ENCODE results near the gene SMAD4. TPM values are rescaled to one million over a fixed set of nuclear protein-coding genes. Genes with fewer than 3 reads are reported as not detected.

Gene SMAD4
- polyA plus RNA-seq, 4 donors, result 16.8 to 88.5 (median 19.7) TPM

GRCh38 chr18:51123936-51124486 lies 94.0 kb downstream of the SMAD4 start:
- Histone ChIP-seq H3K27ac (ENCODE audit: low read depth in 1 of 3, low read length in 2 of 3) (no peak overlapping the region), H3K36me3 (ENCODE audit: control insufficient read depth in 3 of 3, insufficient read depth in 2 of 3, low read depth in 1 of 3, low read length in 3 of 3) (no peaks in the 10 kb centered on the region), H3K9me3 (ENCODE audit: control insufficient read depth in 2 of 2, insufficient read depth in 1 of 2, low read depth in 1 of 2, low read length in 1 of 2) (peaks cover 0 to 3% of the 10 kb centered on the region in 2 donors), H3K27me3 (ENCODE audit: control insufficient read depth in 3 of 3, insufficient read depth in 3 of 3, low read length in 3 of 3) (no peaks in the 10 kb centered on the region), H3K4me3 (ENCODE audit: low read depth in 1 of 3, low read length in 3 of 3) (no peak overlapping the region), H3K4me1 (ENCODE audit: control insufficient read depth in 3 of 3, insufficient read depth in 2 of 3, low read depth in 1 of 3, low read length in 2 of 3) (no peaks in the 10 kb centered on the region)
- FAIRE-seq, result no peak
- WGBS, 3 donors, result 71 to 84% (median 82%) methylated on average over 10 of the region's 10 CpGs
- DNase-seq, result no peak

GRCh38 chr18:51125976-51126375 lies 96.0 kb downstream of the SMAD4 start:
- no peak for FAIRE-seq

DNA sequence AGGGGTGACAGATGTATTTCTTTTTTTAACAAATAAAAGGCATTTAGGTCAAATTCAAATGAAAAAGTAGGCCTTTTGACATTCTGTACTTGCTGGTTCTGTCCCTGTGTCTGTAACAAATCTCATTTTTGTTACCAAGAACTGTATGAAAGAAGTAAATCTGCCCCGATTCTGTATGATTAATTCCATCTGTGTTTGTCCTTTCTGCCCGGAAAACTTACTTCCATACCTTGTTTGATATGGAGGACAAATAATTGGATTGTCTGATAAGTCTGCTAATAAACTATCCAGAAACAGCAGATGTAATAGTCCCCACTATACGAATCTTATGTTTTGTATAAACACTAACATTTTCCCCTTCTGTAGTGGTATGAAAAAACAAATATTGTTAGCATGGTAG lies 97.7 kb downstream of the SMAD4 start:
- H3K4me1 ChIP-seq (ENCODE audit: control insufficient read depth in 3 of 3, insufficient read depth in 2 of 3, low read depth in 1 of 3, low read length in 2 of 3), result no peaks in the 10 kb centered on the region
- H3K27me3 ChIP-seq (ENCODE audit: control insufficient read depth in 3 of 3, insufficient read depth in 3 of 3, low read length in 3 of 3), result no peaks in the 10 kb centered on the region
- H3K4me3 ChIP-seq (ENCODE audit: low read depth in 1 of 3, low read length in 3 of 3), result no peak overlapping the region
- H3K36me3 ChIP-seq (ENCODE audit: control insufficient read depth in 3 of 3, insufficient read depth in 2 of 3, low read depth in 1 of 3, low read length in 3 of 3), result no peaks in the 10 kb centered on the region
- no peaks in the 10 kb centered on the region for H3K9me3 ChIP-seq (ENCODE audit: control insufficient read depth in 2 of 2, insufficient read depth in 1 of 2, low read depth in 1 of 2, low read length in 1 of 2)
- WGBS, 3 donors, result 57 to 66% (median 63%) methylated on average over 3 of the region's 3 CpGs
- H3K27ac ChIP-seq (ENCODE audit: low read depth in 1 of 3, low read length in 2 of 3), result no peak overlapping the region
- FAIRE-seq (no peak), DNase-seq (no peak)

More at GRCh38 chr18:51125976-51126375, 96.0 kb downstream of the SMAD4 start:
- no peak overlapping the region for H3K4me3 ChIP-seq (ENCODE audit: low read depth in 1 of 3, low read length in 3 of 3)
- H3K4me1 ChIP-seq (ENCODE audit: control insufficient read depth in 3 of 3, insufficient read depth in 2 of 3, low read depth in 1 of 3, low read length in 2 of 3), result no peaks in the 10 kb centered on the region
- no peaks in the 10 kb centered on the region for H3K36me3 ChIP-seq (ENCODE audit: control insufficient read depth in 3 of 3, insufficient read depth in 2 of 3, low read depth in 1 of 3, low read length in 3 of 3)
- no peaks in the 10 kb centered on the region for H3K27me3 ChIP-seq (ENCODE audit: control insufficient read depth in 3 of 3, insufficient read depth in 3 of 3, low read length in 3 of 3)
- no peak overlapping the region for H3K27ac ChIP-seq (ENCODE audit: low read depth in 1 of 3, low read length in 2 of 3)
- DNase-seq, result no peak
- peaks cover 0 to under 1% of the 10 kb centered on the region in 2 donors for H3K9me3 ChIP-seq (ENCODE audit: control insufficient read depth in 2 of 2, insufficient read depth in 1 of 2, low read depth in 1 of 2, low read length in 1 of 2)
- 82 to 94% (median 91%) methylated on average over 2 of the region's 2 CpGs for WGBS, 3 donors

GRCh38 chr18:51128533-51128932 lies 98.5 kb downstream of the SMAD4 start:
- DNase-seq (no peak), FAIRE-seq (no peak)
- Histone ChIP-seq H3K4me1 (ENCODE audit: control insufficient read depth in 3 of 3, insufficient read depth in 2 of 3, low read depth in 1 of 3, low read length in 2 of 3) (no peaks in the 10 kb centered on the region), H3K9me3 (ENCODE audit: control insufficient read depth in 2 of 2, insufficient read depth in 1 of 2, low read depth in 1 of 2, low read length in 1 of 2) (no peaks in the 10 kb centered on the region), H3K27ac (ENCODE audit: low read depth in 1 of 3, low read length in 2 of 3) (no peak overlapping the region), H3K4me3 (ENCODE audit: low read depth in 1 of 3, low read length in 3 of 3) (no peak overlapping the region), H3K36me3 (ENCODE audit: control insufficient read depth in 3 of 3, insufficient read depth in 2 of 3, low read depth in 1 of 3, low read length in 3 of 3) (no peaks in the 10 kb centered on the region), H3K27me3 (ENCODE audit: control insufficient read depth in 3 of 3, insufficient read depth in 3 of 3, low read length in 3 of 3) (no peaks in the 10 kb centered on the region)
- WGBS, 3 donors, result 73 to 91% (median 89%) methylated on average over 4 of the region's 4 CpGs

- Histone ChIP-seq H3K27ac (ENCODE audit: low read depth in 1 of 3, low read length in 2 of 3) (no peak overlapping the region), H3K36me3 (ENCODE audit: control insufficient read depth in 3 of 3, insufficient read depth in 2 of 3, low read depth in 1 of 3, low read length in 3 of 3) (no peaks in the 10 kb centered on the region), H3K27me3 (ENCODE audit: control insufficient read depth in 3 of 3, insufficient read depth in 3 of 3, low read length in 3 of 3) (no peaks in the 10 kb centered on the region), H3K4me1 (ENCODE audit: control insufficient read depth in 3 of 3, insufficient read depth in 2 of 3, low read depth in 1 of 3, low read length in 2 of 3) (no peaks in the 10 kb centered on the region), H3K9me3 (ENCODE audit: control insufficient read depth in 2 of 2, insufficient read depth in 1 of 2, low read depth in 1 of 2, low read length in 1 of 2) (no peaks in the 10 kb centered on the region), H3K4me3 (ENCODE audit: low read depth in 1 of 3, low read length in 3 of 3) (no peak overlapping the region)
- no peak for DNase-seq
- WGBS, 3 donors, result 46 to 68% (median 57%) methylated on average over 6 of the region's 6 CpGs
- no peak for FAIRE-seq
Measured at GRCh38 chr18:51132256-51132935, 102.4 kb downstream of the SMAD4 start.

GRCh38 chr18:51133580-51134160 lies 103.7 kb downstream of the SMAD4 start:
- no peak for DNase-seq
- WGBS, 3 donors, result 72 to 79% (median 73%) methylated on average over 12 of the region's 12 CpGs

More at GRCh38 chr18:51133580-51134160, 103.7 kb downstream of the SMAD4 start:
- H3K27me3 ChIP-seq (ENCODE audit: control insufficient read depth in 3 of 3, insufficient read depth in 3 of 3, low read length in 3 of 3), result no peaks in the 10 kb centered on the region
- no peak for FAIRE-seq
- no peak overlapping the region for H3K4me3 ChIP-seq (ENCODE audit: low read depth in 1 of 3, low read length in 3 of 3)
- H3K36me3 ChIP-seq (ENCODE audit: control insufficient read depth in 3 of 3, insufficient read depth in 2 of 3, low read depth in 1 of 3, low read length in 3 of 3), result no peaks in the 10 kb centered on the region
- H3K27ac ChIP-seq (ENCODE audit: low read depth in 1 of 3, low read length in 2 of 3), result no peak overlapping the region
- no peaks in the 10 kb centered on the region for H3K4me1 ChIP-seq (ENCODE audit: control insufficient read depth in 3 of 3, insufficient read depth in 2 of 3, low read depth in 1 of 3, low read length in 2 of 3)
- no peaks in the 10 kb centered on the region for H3K9me3 ChIP-seq (ENCODE audit: control insufficient read depth in 2 of 2, insufficient read depth in 1 of 2, low read depth in 1 of 2, low read length in 1 of 2)

Other genes with a start within 250 kb of the SMAD4 start
- gene MRO, start 210.2 kb upstream of the SMAD4 start, polyA plus RNA-seq, result 10 to 100 TPM in 1 of 4 donors, 1 to 10 TPM in 3; 2.9 to 19.2 (median 7.7) TPM
- gene ME2, start 151.1 kb upstream of the SMAD4 start, polyA plus RNA-seq, result 100 to 1,000 TPM in 1 of 4 donors, 10 to 100 TPM in 3; 39.4 to 122 (median 68.7) TPM
- gene ELAC1, start 62.2 kb upstream of the SMAD4 start, polyA plus RNA-seq, result 10 to 100 TPM in 1 of 4 donors, 1 to 10 TPM in 3; 5.9 to 12.7 (median 8.6) TPM
- 10 to 100 TPM in 2 of 4 donors, 1 to 10 TPM in 2; 8.9 to 32.2 (median 14.1) TPM for gene MEX3C, start 167.5 kb downstream of the SMAD4 start, polyA plus RNA-seq

Measured in small intestine (tissue), 7 donors.